Urinary bladder (tissue), 2 donors: ENCODE results near the gene ZNG1B. TPM values are rescaled to one million over a fixed set of nuclear protein-coding genes. Genes with fewer than 3 reads are reported as not detected.

Experiments
- polyA plus RNA-seq: library from polyadenylated mRNA; stranded (reverse); fragments of 200-250 nt; gene quantifications from one replicate; pipeline ENCODE4 v1.2.3, GENCODE V29; 2013
- total RNA-seq: library from RNA; depleted of rRNA; stranded (reverse); fragments of >200 nt; gene quantifications from one replicate; pipeline ENCODE4 v1.2.3, GENCODE V29; 2014
- donor health status: healthy.

The ZNG1B gene
- total and polyA plus RNA-seq, 2 donors = 25.0 to 46.5 TPM

Other genes with a start within 250 kb of the ZNG1B start
- 0.26 TPM for gene PAX8, start 158.8 kb upstream of the ZNG1B start, total RNA-seq
- 0.19 TPM for gene PAX8, start 158.8 kb upstream of the ZNG1B start, polyA plus RNA-seq
- gene FOXD4L1, start 61.0 kb downstream of the ZNG1B start, total RNA-seq = not detected
- gene FOXD4L1, start 61.0 kb downstream of the ZNG1B start, polyA plus RNA-seq = 0.03 TPM
- gene RABL2A, start 189.6 kb downstream of the ZNG1B start, total RNA-seq = 13.3 TPM
- gene RABL2A, start 189.6 kb downstream of the ZNG1B start, polyA plus RNA-seq = 11.4 TPM